GM23338 (cell line): ENCODE results near the gene LUC7L.

Experiments
- EZH2 ChIP-seq: fragments of 200-600 bp; sonication (generic); IDR thresholded peaks from one replicate; pipeline ENCODE4 v1.8.0; 2017; ENCODE audit warnings: antibody characterized with exemption, mild to moderate bottlenecking, low read depth; ENCODE audit not compliant: unreplicated experiment
- EZH2phosphoT487 ChIP-seq: fragments of 200-600 bp; sonication (generic); IDR thresholded peaks from one replicate; pipeline ENCODE4 v1.8.1; 2018; ENCODE audit warnings: antibody characterized with exemption; ENCODE audit not compliant: unreplicated experiment
- POLR2AphosphoS5 ChIP-seq: IDR thresholded peaks from 2 replicates; pipeline ENCODE4 v1.6.1; 2016; ENCODE audit warnings: antibody characterized with exemption, low read depth
- TF ChIP-seq, protein P1 (sequence below), 2 experiments: fragments of 200-600 bp in 1 of 2; sonication (generic) in 1 of 2; conservative IDR thresholded peaks; 2 replicates each; pipeline versions ENCODE4 v1.5.1 to v1.6.1; 2016 to 2017; ENCODE audit warnings: antibody characterized with exemption in 2 of 2, low read depth in 2 of 2, mild to moderate bottlenecking in 2 of 2, moderate library complexity in 1 of 2

DNA sequence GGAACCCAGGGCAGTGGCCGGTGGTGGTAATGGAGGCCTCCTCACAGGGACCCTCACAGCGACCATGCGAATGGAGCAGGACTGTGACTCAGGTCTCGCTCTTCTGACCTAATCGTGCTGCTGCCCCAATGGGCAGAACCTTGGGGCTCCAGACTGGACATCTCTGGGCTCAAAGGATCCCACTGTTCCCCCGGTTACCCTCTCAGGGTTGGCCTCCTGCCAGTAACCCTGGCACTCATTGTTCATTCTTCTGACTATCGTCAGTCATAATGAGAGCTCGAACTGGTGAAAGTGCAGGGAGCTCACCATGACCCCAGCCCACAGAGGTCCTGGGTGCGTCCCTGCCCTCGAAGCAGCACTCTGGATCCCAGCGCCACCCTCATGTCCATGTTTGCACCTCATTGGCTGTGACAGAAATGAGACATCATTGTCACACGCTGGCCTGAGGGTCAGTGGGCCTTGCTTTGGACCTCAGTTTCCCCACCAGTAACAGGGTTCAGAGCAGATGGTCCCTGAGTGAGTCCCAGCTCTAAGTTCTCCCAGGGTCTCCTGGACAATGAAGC, 86.8 kb downstream of the LUC7L start:
- no peak for TF ChIP-seq POLR2AphosphoS5
- TF ChIP-seq, protein P1, sequence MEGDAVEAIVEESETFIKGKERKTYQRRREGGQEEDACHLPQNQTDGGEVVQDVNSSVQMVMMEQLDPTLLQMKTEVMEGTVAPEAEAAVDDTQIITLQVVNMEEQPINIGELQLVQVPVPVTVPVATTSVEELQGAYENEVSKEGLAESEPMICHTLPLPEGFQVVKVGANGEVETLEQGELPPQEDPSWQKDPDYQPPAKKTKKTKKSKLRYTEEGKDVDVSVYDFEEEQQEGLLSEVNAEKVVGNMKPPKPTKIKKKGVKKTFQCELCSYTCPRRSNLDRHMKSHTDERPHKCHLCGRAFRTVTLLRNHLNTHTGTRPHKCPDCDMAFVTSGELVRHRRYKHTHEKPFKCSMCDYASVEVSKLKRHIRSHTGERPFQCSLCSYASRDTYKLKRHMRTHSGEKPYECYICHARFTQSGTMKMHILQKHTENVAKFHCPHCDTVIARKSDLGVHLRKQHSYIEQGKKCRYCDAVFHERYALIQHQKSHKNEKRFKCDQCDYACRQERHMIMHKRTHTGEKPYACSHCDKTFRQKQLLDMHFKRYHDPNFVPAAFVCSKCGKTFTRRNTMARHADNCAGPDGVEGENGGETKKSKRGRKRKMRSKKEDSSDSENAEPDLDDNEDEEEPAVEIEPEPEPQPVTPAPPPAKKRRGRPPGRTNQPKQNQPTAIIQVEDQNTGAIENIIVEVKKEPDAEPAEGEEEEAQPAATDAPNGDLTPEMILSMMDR (conservative IDR thresholded peaks at IDR 0.05; ENCODE audit: low read depth in 2 of 2), result no peak
- TF ChIP-seq EZH2, result no peak
- no peak for TF ChIP-seq EZH2phosphoT487
